ENCODE data around the gene BTBD18. TPM values are rescaled to one million over a fixed set of nuclear protein-coding genes. Genes with fewer than 3 reads are reported as not detected.

BTBD18 gene
- polyA plus RNA-seq, 3 donors, result 0.10 TPM; not detected in 2

DNA sequence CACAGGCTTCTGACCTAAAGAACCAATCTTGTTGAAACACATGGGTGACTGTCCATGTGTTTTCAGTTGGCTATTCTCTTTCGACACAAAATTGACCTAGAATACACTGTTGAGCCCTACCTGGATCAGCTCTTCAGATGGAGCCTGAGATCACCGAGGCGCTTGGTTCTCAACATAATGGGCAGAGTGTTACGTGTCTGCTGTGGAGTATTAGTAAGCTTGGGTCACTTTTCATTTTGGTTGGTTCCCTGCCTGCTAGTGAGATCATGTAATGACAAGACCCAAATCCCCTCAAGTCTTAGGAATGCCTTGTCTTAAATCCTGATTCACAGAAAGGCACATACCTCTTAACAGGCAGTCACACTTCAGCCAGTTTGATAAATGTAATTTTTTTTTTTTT, 48.3 kb downstream of the BTBD18 start:
- Histone ChIP-seq H3K27ac (ENCODE audit: low read depth in 1 of 2, low read length in 2 of 2) (no peak overlapping the region), H3K79me2 (ENCODE audit: insufficient read depth, low read length) (peaks cover 13% of the 10 kb centered on the region), H3K9me3 (replicated peaks in 1 of 2; ENCODE audit: control insufficient read depth in 1 of 2, insufficient read depth in 1 of 2, low read length in 2 of 2) (no peaks in the 10 kb centered on the region), H3K36me3 (replicated peaks in 1 of 2; ENCODE audit: control insufficient read depth in 1 of 2, insufficient read depth in 2 of 2, low read length in 2 of 2) (peaks cover 54 to 67% of the 10 kb centered on the region in 2 donors), H3K4me1 (ENCODE audit: control insufficient read depth in 1 of 2, insufficient read depth in 2 of 2, low read length in 2 of 2) (no peaks in the 10 kb centered on the region), H2AFZ (ENCODE audit: insufficient read depth, low read depth, low read length, poor library complexity, severe bottlenecking) (no peak overlapping the region), H3K4me2 (replicated peaks; ENCODE audit: extremely low read depth, low read length, poor library complexity, severe bottlenecking) (no peak overlapping the region), H3K27me3 (ENCODE audit: control insufficient read depth in 2 of 2, insufficient read depth in 2 of 2, low read length in 2 of 2) (no peaks in the 10 kb centered on the region), H3K9ac (ENCODE audit: insufficient read depth, low read length, poor library complexity, severe bottlenecking) (no peak overlapping the region), H4K20me1 (ENCODE audit: insufficient read depth, low read length) (peaks cover 25% of the 10 kb centered on the region), H3K4me3 (replicated peaks in 1 of 3; ENCODE audit: low read depth in 2 of 3, low read length in 3 of 3) (no peak overlapping the region)
- Mint-ChIP-seq H3K27me3 (ENCODE audit: low read depth in 3 of 3) (peaks cover 0 to 2% (median 0%) of the 10 kb centered on the region in 3 donors), H3K36me3 (peaks cover 53 to 68% of the 10 kb centered on the region in 2 donors), H3K9me3 (peaks cover 0 to 2% (median 0%) of the 10 kb centered on the region in 7 donors), H3K4me3 (no peak overlapping the region), H3K27ac (no peak overlapping the region), H3K4me1 (peaks cover 1% of the 10 kb centered on the region)
- intact Hi-C loops (cut with micrococcal nuclease), result loop anchor here in 1 of 2 donors (10.0 kb wide), 1 partner anchor 169 kb away; the partner anchor contains the start of genes SMTNL1 and TIMM10
- TF ChIP-seq, protein P1, sequence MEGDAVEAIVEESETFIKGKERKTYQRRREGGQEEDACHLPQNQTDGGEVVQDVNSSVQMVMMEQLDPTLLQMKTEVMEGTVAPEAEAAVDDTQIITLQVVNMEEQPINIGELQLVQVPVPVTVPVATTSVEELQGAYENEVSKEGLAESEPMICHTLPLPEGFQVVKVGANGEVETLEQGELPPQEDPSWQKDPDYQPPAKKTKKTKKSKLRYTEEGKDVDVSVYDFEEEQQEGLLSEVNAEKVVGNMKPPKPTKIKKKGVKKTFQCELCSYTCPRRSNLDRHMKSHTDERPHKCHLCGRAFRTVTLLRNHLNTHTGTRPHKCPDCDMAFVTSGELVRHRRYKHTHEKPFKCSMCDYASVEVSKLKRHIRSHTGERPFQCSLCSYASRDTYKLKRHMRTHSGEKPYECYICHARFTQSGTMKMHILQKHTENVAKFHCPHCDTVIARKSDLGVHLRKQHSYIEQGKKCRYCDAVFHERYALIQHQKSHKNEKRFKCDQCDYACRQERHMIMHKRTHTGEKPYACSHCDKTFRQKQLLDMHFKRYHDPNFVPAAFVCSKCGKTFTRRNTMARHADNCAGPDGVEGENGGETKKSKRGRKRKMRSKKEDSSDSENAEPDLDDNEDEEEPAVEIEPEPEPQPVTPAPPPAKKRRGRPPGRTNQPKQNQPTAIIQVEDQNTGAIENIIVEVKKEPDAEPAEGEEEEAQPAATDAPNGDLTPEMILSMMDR (IDR thresholded peaks at IDR 0.05), result no peak
- DNase-seq, result no peak
- 100% methylated on average over 3 of the region's 4 CpGs for WGBS (ENCODE audit: insufficient coverage)

DNA sequence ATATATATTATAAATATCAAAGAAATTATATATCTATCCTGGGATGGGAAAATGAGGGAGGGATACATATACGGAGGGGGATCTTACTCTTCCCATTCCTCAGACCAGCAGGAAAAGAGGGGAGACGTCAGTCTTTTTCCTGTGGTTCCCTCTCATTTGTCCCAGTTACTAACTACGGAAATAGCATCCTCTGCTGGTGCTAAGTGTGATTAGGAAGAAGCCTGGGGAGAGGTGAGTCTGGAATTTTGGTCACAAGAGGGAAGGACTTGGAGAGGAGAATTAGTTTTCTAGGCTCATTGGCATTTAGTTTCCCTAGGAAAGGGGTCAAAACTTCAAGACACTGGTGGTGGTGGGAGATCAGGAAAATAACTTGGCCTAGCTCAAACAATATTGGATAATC, 51.2 kb downstream of the BTBD18 start:
- H3K9me3 ChIP-seq (replicated peaks in 1 of 2; ENCODE audit: control insufficient read depth in 1 of 2, insufficient read depth in 1 of 2, low read length in 2 of 2), result no peaks in the 10 kb centered on the region
- no peaks in the 10 kb centered on the region for H3K4me1 Mint-ChIP-seq
- WGBS (ENCODE audit: insufficient coverage), result no CpG with 5 or more reads among the region's 3 CpGs
- H3K4me1 ChIP-seq (ENCODE audit: control insufficient read depth in 1 of 2, insufficient read depth in 2 of 2, low read length in 2 of 2), result no peaks in the 10 kb centered on the region
- TF ChIP-seq, protein P1 (IDR thresholded peaks at IDR 0.05), result no peak
- H3K36me3 ChIP-seq (replicated peaks in 1 of 2; ENCODE audit: control insufficient read depth in 1 of 2, insufficient read depth in 2 of 2, low read length in 2 of 2), result peaks cover 74 to 87% of the 10 kb centered on the region in 2 donors
- H3K9ac ChIP-seq (ENCODE audit: insufficient read depth, low read length, poor library complexity, severe bottlenecking), result no peak overlapping the region
- H2AFZ ChIP-seq (ENCODE audit: insufficient read depth, low read depth, low read length, poor library complexity, severe bottlenecking), result no peak overlapping the region
- no peak for DNase-seq
- H3K9me3 Mint-ChIP-seq, result peaks cover 0 to 2% (median 0%) of the 10 kb centered on the region in 7 donors
- H3K27ac Mint-ChIP-seq, result no peak overlapping the region
- no peaks in the 10 kb centered on the region for H3K27me3 ChIP-seq (ENCODE audit: control insufficient read depth in 2 of 2, insufficient read depth in 2 of 2, low read length in 2 of 2)
- H3K36me3 Mint-ChIP-seq, result peaks cover 67 to 90% of the 10 kb centered on the region in 2 donors
- no peak overlapping the region for H3K27ac ChIP-seq (ENCODE audit: low read depth in 1 of 2, low read length in 2 of 2)
- no peak overlapping the region for H3K4me3 Mint-ChIP-seq
- H4K20me1 ChIP-seq (ENCODE audit: insufficient read depth, low read length), result peaks cover 20% of the 10 kb centered on the region
- peaks cover 0 to 2% (median 0%) of the 10 kb centered on the region in 3 donors for H3K27me3 Mint-ChIP-seq (ENCODE audit: low read depth in 3 of 3)
- no peaks in the 10 kb centered on the region for H3K79me2 ChIP-seq (ENCODE audit: insufficient read depth, low read length)
- H3K4me2 ChIP-seq (replicated peaks; ENCODE audit: extremely low read depth, low read length, poor library complexity, severe bottlenecking), result no peak overlapping the region
- intact Hi-C loops (cut with micrococcal nuclease), result loop anchor here in 1 of 2 donors (10.0 kb wide), 1 partner anchor 166 kb away; the partner anchor contains the start of genes SMTNL1 and TIMM10
- H3K4me3 ChIP-seq (replicated peaks in 1 of 3; ENCODE audit: low read depth in 2 of 3, low read length in 3 of 3), result no peak overlapping the region
